ENCODE results near the gene OR6C2.
"Not testable (repeated sequence)": the region's sequence is repeated elsewhere in the genome, so short reads cannot be mapped to it uniquely, and the experiment has no call there.

The OR6C2 gene

DNA sequence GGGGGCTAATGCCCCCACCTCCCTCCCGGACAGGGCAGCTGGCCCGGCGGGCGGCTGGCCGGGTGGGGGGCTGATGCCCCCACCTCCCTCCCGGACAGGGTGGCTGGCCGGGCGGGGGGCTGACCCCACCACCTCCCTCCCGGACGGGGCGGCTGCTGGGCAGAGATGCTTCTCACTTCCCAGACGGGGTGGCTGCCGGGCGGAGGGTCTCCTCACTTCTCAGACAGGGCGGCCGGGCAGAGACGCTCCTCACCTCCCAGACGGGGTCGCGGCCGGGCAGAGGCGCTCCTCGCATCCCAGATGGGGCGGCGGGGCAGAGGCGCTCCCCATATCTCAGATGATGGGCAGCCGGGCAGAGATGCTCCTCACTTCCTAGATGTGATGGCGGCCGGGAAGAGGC lies 35.3 kb downstream of the OR6C2 start:
- not testable (repeated sequence) for DNase-seq

DNA sequence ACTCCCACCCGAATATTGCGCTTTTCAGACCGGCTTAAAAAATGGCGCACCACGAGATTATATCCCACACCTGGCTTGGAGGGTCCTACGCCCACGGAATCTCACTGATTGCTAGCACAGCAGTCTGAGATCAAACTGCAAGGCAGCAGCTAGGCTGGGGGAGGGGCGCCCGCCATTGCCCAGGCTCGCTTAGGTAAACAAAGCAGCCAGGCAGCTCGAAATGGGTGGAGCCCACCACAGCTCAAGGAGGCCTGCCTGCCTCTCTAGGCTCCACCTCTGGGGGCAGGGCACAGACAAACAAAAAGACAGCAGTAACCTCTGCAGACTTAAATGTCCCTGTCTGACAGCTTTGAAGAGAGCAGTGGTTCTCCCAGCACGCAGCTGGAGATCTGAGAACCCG lies 40.4 kb downstream of the OR6C2 start:
- DNase-seq, result not testable (repeated sequence)

DNA sequence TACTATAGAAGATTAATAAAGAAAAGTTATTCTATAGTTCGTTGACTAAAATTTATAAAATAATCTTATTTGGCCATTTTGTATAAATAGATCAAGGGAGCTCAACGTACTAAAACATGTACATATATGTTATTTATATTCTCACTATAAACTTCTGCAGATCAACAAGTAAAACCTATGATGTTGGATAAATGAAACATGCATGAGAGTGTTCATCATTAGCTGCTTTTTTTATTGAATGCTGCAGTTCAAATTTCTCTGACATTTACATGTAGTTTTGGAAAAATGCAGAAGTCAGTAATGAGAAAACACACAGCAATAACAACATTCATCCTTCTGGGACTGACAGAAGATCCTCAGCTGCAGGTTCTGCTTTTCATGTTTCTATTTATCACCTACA lies 48.2 kb downstream of the OR6C2 start, which contains the start of gene OR6C68:
OR6C68 (plus strand) TSS at position 301 of the 400 bp plus-strand sequence; CDS start at position 301, 0 bp downstream.
- DNase-seq, result no peak

DNA sequence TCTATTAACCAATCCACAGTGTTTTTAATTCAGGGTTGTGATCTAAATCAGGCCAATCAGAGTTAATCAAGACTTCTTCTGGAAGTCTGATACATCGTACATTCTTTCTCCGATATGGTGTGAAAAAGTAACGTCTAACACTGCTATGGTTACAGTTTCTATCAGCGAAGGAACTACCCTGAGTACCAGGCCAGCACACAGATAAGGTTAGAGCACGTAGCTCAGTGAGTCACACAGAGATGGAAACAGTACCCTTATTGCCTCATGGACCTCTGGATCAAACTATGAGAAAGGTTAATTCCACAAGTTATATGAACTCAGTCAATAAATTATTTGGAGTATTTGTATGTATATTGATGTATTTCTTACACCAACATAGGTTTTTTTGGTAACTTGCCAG lies 51.6 kb downstream of the OR6C2 start:
- DNase-seq, result no peak

DNA sequence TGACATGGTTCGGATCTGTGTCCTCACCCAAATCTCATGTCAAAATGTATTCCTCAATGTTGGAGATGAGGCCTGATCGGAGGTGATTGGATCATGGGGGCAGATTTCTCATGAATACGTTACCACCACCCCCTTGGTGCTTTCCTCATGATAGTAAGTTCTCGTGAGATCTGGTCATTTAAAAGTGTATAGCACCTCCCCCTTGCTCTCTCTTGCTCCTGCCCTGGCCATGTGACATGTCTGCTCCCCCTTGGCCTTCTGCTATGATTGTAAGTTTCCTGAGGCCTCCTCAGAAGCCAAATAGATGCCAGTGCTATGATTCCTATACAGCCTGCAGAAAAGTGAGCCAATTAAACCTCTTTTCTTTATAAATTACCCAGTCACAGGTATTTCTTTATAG lies 55.4 kb downstream of the OR6C2 start:
- DNase-seq, result no peak

DNA sequence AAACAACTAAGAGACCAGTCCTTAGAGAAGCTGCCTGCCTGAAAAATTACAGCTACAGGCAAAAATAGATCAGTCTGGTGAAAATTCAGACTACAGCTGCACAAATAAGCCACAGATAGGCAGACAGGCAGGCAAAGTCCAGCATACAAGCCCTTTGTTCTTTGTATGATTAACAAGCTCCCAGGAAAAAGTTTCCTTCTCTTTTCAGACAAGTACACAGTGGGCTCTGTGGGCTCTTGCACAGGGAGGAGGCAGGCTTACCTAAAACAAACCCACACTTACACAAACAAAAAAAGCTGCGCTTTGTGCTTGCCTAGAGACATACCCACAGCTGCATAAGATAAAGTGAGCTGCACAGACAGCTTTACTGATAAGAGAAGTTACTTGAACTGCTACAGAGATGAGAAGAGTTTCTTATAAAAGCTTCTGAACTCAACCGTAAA lies 56.0 kb downstream of the OR6C2 start:
- no peak for DNase-seq

DNA sequence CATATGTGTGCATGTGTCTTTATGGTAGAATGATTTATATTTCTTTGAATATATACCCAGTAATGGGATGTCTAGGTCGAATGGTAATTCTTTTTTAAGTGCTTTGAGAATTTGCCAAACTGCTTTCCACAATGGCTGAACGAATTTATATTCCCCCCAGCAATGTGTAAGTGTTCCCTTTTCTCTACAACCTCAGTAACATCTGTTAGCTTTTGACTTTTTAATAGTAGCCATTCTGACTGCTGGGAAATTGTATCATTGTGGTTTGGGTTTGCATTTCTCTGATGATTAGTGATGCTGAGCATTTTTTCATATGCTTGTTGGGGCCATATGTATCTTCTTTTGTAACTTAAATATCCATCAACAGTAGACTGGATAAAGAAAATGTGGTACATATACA lies 57.7 kb downstream of the OR6C2 start:
- DNase-seq, result no peak

All from CD4-positive, alpha-beta T cell treated with Interferon alpha-2 for 1 hour (primary cell).